HepG2 (cell line): ENCODE data around the gene SPSB1. TPM values are rescaled to one million over a fixed set of nuclear protein-coding genes. Genes with fewer than 3 reads are reported as not detected.

ENCODE experiments used
- ATAC-seq: fragments of 200-7000 bp; cut with Tn5 transposase; 3 replicates; pipeline ENCODE4 v1.9.1; 2020; ENCODE audit warnings: mild to moderate bottlenecking, moderate library complexity
- BruUV-seq: library from RNA; stranded (reverse); fragments of 400-500 nt; replicated peaks from 2 replicates; lab custom pipeline; 2021; lab: Mats Ljungman, UMichigan
- CTCF ChIA-PET: fragments of 300-600 bp; formaldehyde crosslinking; extraction: SDS; loops from one replicate; lab custom pipeline; 2021; ENCODE audit warnings: low total read pairs, inconsistent platforms, low intra/inter-chr PET ratio; lab: Yijun Ruan, JAX
- POLR2A ChIA-PET: fragments of 350-600 bp; sonication (Branson Sonifier 250); formaldehyde crosslinking; loops from one replicate; lab custom pipeline; 2020; ENCODE audit warnings: antibody characterized with exemption, inconsistent platforms; lab: Yijun Ruan, JAX
- DNase-seq: peaks from one replicate; pipeline ENCODE4 v3.0.0-alpha.2; 2015; ENCODE audit warnings: low spot score
- FAIRE-seq: peaks from 3 replicates; lab custom pipeline; 2011; peaks lifted over from hg19 to GRCh38; lab: Jason Lieb, UNC
- H2AFZ ChIP-seq: one replicate; pipeline ENCODE4 v1.6.1; 2011; ENCODE audit warnings: low read length, inconsistent platforms
- H3K27ac ChIP-seq: fragments of 300-600 bp; 3 replicates; pipeline ENCODE4 v1.8.0; 2011; ENCODE audit warnings: mixed run types, mild to moderate bottlenecking, mixed read lengths, low read length, inconsistent platforms; ENCODE audit not compliant: insufficient read depth; ENCODE audit errors: extremely low read length
- H3K27me3 ChIP-seq, 2 experiments: fragments of 200-600 bp in 1 of 2; 2 replicates in 1 of 2; 3 replicates in 1 of 2; pipeline versions ENCODE4 v1.6.0 to v1.8.0; 2011; ENCODE audit warnings: low read length in 2 of 2, mild to moderate bottlenecking in 2 of 2, moderate library complexity in 2 of 2, inconsistent platforms in 1 of 2; ENCODE audit not compliant: insufficient read depth in 2 of 2, control insufficient read depth in 1 of 2
- H3K36me3 ChIP-seq, 2 experiments: fragments of 200-600 bp in 1 of 2; replicated peaks in 1 of 2; 2 replicates in 1 of 2; 3 replicates in 1 of 2; pipeline versions ENCODE4 v1.5.1 to v1.8.0; 2011; ENCODE audit warnings: low read length in 2 of 2, inconsistent platforms in 1 of 2; ENCODE audit not compliant: insufficient read depth in 2 of 2, control insufficient read depth in 1 of 2
- H3K4me1 ChIP-seq: 2 replicates; pipeline ENCODE4 v1.5.1; 2012; ENCODE audit warnings: low read length, inconsistent platforms; ENCODE audit not compliant: insufficient read depth
- H3K4me2 ChIP-seq: 2 replicates; pipeline ENCODE4 v1.6.0; 2011; ENCODE audit warnings: low read depth, low read length, inconsistent platforms
- H3K4me3 ChIP-seq, 3 experiments: fragments of 200-600 bp in 1 of 3; sonication (generic), shearing (Covaris generic) in 1 of 3; replicated peaks in 1 of 3; 2 replicates each; pipeline ENCODE4 v1.5.1; 2011 to 2016; ENCODE audit warnings: low read length in 3 of 3, inconsistent platforms in 2 of 3, low read depth in 2 of 3, mild to moderate bottlenecking in 2 of 3, control low read depth in 1 of 3, mixed read lengths in 1 of 3; ENCODE audit not compliant: insufficient read depth in 1 of 3
- H3K79me2 ChIP-seq: one replicate; pipeline ENCODE4 v1.6.1; 2011; ENCODE audit warnings: low read length, inconsistent platforms; ENCODE audit not compliant: insufficient read depth
- H3K9ac ChIP-seq: 2 replicates; pipeline ENCODE4 v1.6.0; 2011; ENCODE audit warnings: mild to moderate bottlenecking, low read depth, low read length, inconsistent platforms; ENCODE audit not compliant: insufficient read depth
- H3K9me3 ChIP-seq: 2 replicates; pipeline ENCODE4 v1.5.1; 2012; ENCODE audit warnings: mild to moderate bottlenecking, low read length
- H4K20me1 ChIP-seq: 2 replicates; pipeline ENCODE4 v1.6.0; 2011; ENCODE audit warnings: inconsistent platforms, mild to moderate bottlenecking, low read length, moderate library complexity; ENCODE audit not compliant: insufficient read depth
- BCL6 ChIP-seq: IDR thresholded peaks from 2 replicates; pipeline ENCODE4 v1.6.1; 2016; ENCODE audit warnings: missing genetic modification reagents, missing compliant biosample characterization
- CEBPG ChIP-seq: IDR thresholded peaks from 2 replicates; pipeline ENCODE4 v1.6.1; 2016
- ELF1 ChIP-seq: sonication (generic); formaldehyde crosslinking; IDR thresholded peaks from 2 replicates; pipeline ENCODE4 v1.4.0; 2020; ENCODE audit warnings: missing genetic modification reagents
- HNF4G ChIP-seq, 2 experiments: sonication (generic) in 1 of 2; formaldehyde crosslinking in 1 of 2; IDR thresholded peaks; 2 replicates each; pipeline versions ENCODE4 v1.4.0 to v1.6.1; 2011 to 2020; ENCODE audit warnings: borderline replicate concordance in 2 of 2, low read depth in 2 of 2, mild to moderate bottlenecking in 2 of 2, low read length in 1 of 2, missing genetic modification reagents in 1 of 2, moderate library complexity in 1 of 2
- HOXA3 ChIP-seq: sonication (generic); formaldehyde crosslinking; IDR thresholded peaks from 2 replicates; pipeline ENCODE4 v1.5.0; 2020; ENCODE audit warnings: missing genetic modification reagents
- HOXA9 ChIP-seq: sonication (generic); formaldehyde crosslinking; IDR thresholded peaks from 2 replicates; pipeline ENCODE4 v1.8.1; 2022; ENCODE audit warnings: missing genetic modification reagents, mild to moderate bottlenecking, moderate library complexity, borderline replicate concordance
- JUN ChIP-seq: sonication (generic); formaldehyde crosslinking; IDR thresholded peaks from 2 replicates; pipeline ENCODE4 v1.4.0; 2020; ENCODE audit warnings: mild to moderate bottlenecking, missing genetic modification reagents
- KLF12 ChIP-seq: sonication (generic); formaldehyde crosslinking; IDR thresholded peaks from 2 replicates; pipeline ENCODE4 v1.4.0; 2020; ENCODE audit warnings: missing genetic modification reagents, borderline replicate concordance
- MED13 ChIP-seq: sonication (generic); formaldehyde crosslinking; IDR thresholded peaks from 2 replicates; pipeline ENCODE4 v1.5.0; 2020; ENCODE audit warnings: missing genetic modification reagents
- NCOR1 ChIP-seq: fragments of 200-600 bp; sonication (generic); IDR thresholded peaks from 2 replicates; pipeline ENCODE4 v1.7.0; 2017; ENCODE audit warnings: antibody characterized with exemption, low read length, borderline replicate concordance
- NFAT5 ChIP-seq: sonication (generic); formaldehyde crosslinking; IDR thresholded peaks from 2 replicates; pipeline ENCODE4 v1.4.0; 2020; ENCODE audit warnings: missing genetic modification reagents
- NFE2L1 ChIP-seq: sonication (generic); formaldehyde crosslinking; IDR thresholded peaks from 2 replicates; pipeline ENCODE4 v1.4.0; 2020; ENCODE audit warnings: missing genetic modification reagents, mild to moderate bottlenecking, borderline replicate concordance
- PAWR ChIP-seq: sonication (generic); formaldehyde crosslinking; IDR thresholded peaks from 2 replicates; pipeline ENCODE4 v1.4.0; 2020; ENCODE audit warnings: missing genetic modification reagents, mild to moderate bottlenecking, borderline replicate concordance
- TBX2 ChIP-seq: sonication (generic); formaldehyde crosslinking; IDR thresholded peaks from 2 replicates; pipeline ENCODE4 v1.5.0; 2020; ENCODE audit warnings: missing genetic modification reagents, mild to moderate bottlenecking, borderline replicate concordance
- UBTF ChIP-seq: sonication (generic); formaldehyde crosslinking; IDR thresholded peaks from 2 replicates; pipeline ENCODE4 v1.4.0; 2020; ENCODE audit warnings: mild to moderate bottlenecking, missing genetic modification reagents
- YEATS2 ChIP-seq: sonication (generic); formaldehyde crosslinking; IDR thresholded peaks from 2 replicates; pipeline ENCODE4 v1.4.0; 2020; ENCODE audit warnings: missing genetic modification reagents, borderline replicate concordance
- ZMYM4 ChIP-seq: sonication (generic); formaldehyde crosslinking; IDR thresholded peaks from 2 replicates; pipeline ENCODE4 v1.8.1; 2023; ENCODE audit warnings: mild to moderate bottlenecking, missing genetic modification reagents
- ZNF180 ChIP-seq: sonication (generic); formaldehyde crosslinking; IDR thresholded peaks from 2 replicates; pipeline ENCODE4 v1.4.0; 2020; ENCODE audit warnings: low read depth, missing genetic modification reagents, borderline replicate concordance
- ZNF224 ChIP-seq: sonication (generic); formaldehyde crosslinking; IDR thresholded peaks from 2 replicates; pipeline ENCODE4 v1.5.0; 2020; ENCODE audit warnings: mild to moderate bottlenecking, missing genetic modification reagents
- WGBS: methylation state at CpG from one replicate; pipeline ENCODE4 v1.1.6; 2017; ENCODE audit warnings: low lambda C conversion rate; 5-methylcytosine and 5-hydroxymethylcytosine counted together
- in situ Hi-C: cut with HindIII; loops from 2 replicates; pipeline ENCODE4 v1.10.0; 2017; ENCODE audit warnings: low pct_unique_long_range_greater_than_20kb; ENCODE audit not compliant: extremely low pct_ligation_motif_present
- intact Hi-C: fragments of 100-400 bp; cut with micrococcal nuclease; formaldehyde crosslinking; loops from one replicate; pipeline ENCODE4 v1.10.0; 2022; ENCODE audit not compliant: unreplicated experiment
- polyA plus RNA-seq, 8 experiments: library from polyadenylated mRNA; depleted of rRNA in 3 of 8; stranded (reverse) in 7 of 8; unstranded in 1 of 8; fragments of >200 nt; fragmentation: Illumina TruSeq in 4 of 8; extraction: Trizol in 4 of 8; gene quantifications; 2 replicates each; pipeline versions ENCODE4 v1.2.1 to v1.2.3, GENCODE V29; 2011 to 2016; ENCODE audit warnings: low read depth in 4 of 8, missing spikeins in 1 of 8, mixed read lengths in 1 of 8; ENCODE audit not compliant: insufficient read depth in 1 of 8
- total RNA-seq, 5 experiments: library from RNA; depleted of rRNA; stranded (reverse); fragments of >200 nt; fragmentation: Illumina TruSeq; extraction: Trizol; gene quantifications; 2 replicates each; pipeline ENCODE4 v1.2.3, GENCODE V29; 2016; ENCODE audit warnings: low read depth in 1 of 5

The SPSB1 gene
- total and polyA plus RNA-seq, 2 of the 13 experiments (the other 11 are each of a cell fraction or from before 2014, with no cell fraction given) = 5.0 to 8.0 TPM

- no peaks in the 10 kb centered on the region for H3K27me3 ChIP-seq
- FAIRE-seq (no peak), ATAC-seq (no peak), DNase-seq (no peak)
- no peaks in the 10 kb centered on the region for H3K79me2 ChIP-seq
- WGBS = 93% methylated on average over 8 of the region's 8 CpGs
- ChIA-PET POLR2A (no interaction called here), CTCF (no interaction called here)
- H3K4me3 ChIP-seq = no peak overlapping the region
- no peak overlapping the region for H2AFZ ChIP-seq
- 0 out of 5 replicates have a peak, but pooled peaks cover 0 to 1% of the 10 kb centered on the region in 2 experiments for H3K36me3 ChIP-seq
- H3K27ac ChIP-seq = no peak overlapping the region
- intact Hi-C loops = no loop called here
- no peak overlapping the region for H3K4me2 ChIP-seq
- TF ChIP-seq HNF4G (IDR thresholded peaks at IDR 0.05; ENCODE audit: borderline replicate concordance, low read depth, low read length) (no peak), HNF4G (CRISPR knock-in tag; IDR thresholded peaks at IDR 0.05; ENCODE audit: borderline replicate concordance, low read depth) (no peak), ZMYM4 (CRISPR knock-in tag) (no peak), JUN (CRISPR knock-in tag) (no peak), MED13 (CRISPR knock-in tag) (no peak), PAWR (no peak), ZNF224 (CRISPR knock-in tag) (no peak), HOXA3 (CRISPR knock-in tag) (no peak), UBTF (CRISPR knock-in tag) (no peak), NCOR1 (no peak), YEATS2 (CRISPR knock-in tag) (no peak), TBX2 (CRISPR knock-in tag) (no peak), CEBPG (CRISPR knock-in tag) (no peak), ZNF180 (no peak), NFAT5 (CRISPR knock-in tag) (no peak), NFE2L1 (CRISPR knock-in tag) (no peak), HOXA9 (CRISPR knock-in tag) (no peak), BCL6 (CRISPR knock-in tag) (no peak), ELF1 (no peak), KLF12 (CRISPR knock-in tag) (no peak)
- H3K9ac ChIP-seq = no peak overlapping the region
- H3K4me1 ChIP-seq = peaks cover 19% of the 10 kb centered on the region
- no TSS peak for BruUV-seq
- in situ Hi-C loops = no loop called here
- H3K9me3 ChIP-seq = no peaks in the 10 kb centered on the region
- H4K20me1 ChIP-seq = 0 out of 2 replicates have a peak, but pooled peaks cover 3% of the 10 kb centered on the region
Measured at GRCh38 chr1:9346566-9346965, 53.9 kb downstream of the SPSB1 start.
